ENCODE results near the gene RUVBL1.

The RUVBL1 gene

GRCh38 chr3:128064962-128065361, 58.6 kb downstream of the RUVBL1 start:
- DNase-seq = no peak

- no peak for DNase-seq
These were observed 59.7 kb downstream of the RUVBL1 start for GRCh38 chr3:128063865-128064264.

- no peak for DNase-seq
These were observed 61.4 kb downstream of the RUVBL1 start for GRCh38 chr3:128062033-128062745.

GRCh38 chr3:128060473-128061381, 62.9 kb downstream of the RUVBL1 start:
- no peak for DNase-seq

- no peak for DNase-seq
These were observed 67.4 kb downstream of the RUVBL1 start for GRCh38 chr3:128056258-128056657.

GRCh38 chr3:128054367-128054766, 69.2 kb downstream of the RUVBL1 start:
- DNase-seq = no peak

- no peak for DNase-seq
These were observed 70.0 kb downstream of the RUVBL1 start for GRCh38 chr3:128053614-128054013.

- no peak for DNase-seq
These were observed 70.8 kb downstream of the RUVBL1 start for GRCh38 chr3:128052595-128053351.

GRCh38 chr3:128051837-128052594, 71.6 kb downstream of the RUVBL1 start, which contains the start of gene SEC61A1:
Gene SEC61A1 (plus strand): TSS chr3:128052437. CDS start chr3:128052553, 116 bp downstream.
- DNase-seq = peak; percentile 95

GRCh38 chr3:128051459-128051836, 72.2 kb downstream of the RUVBL1 start:
- DNase-seq = no peak

- no peak for DNase-seq
These were observed 73.0 kb downstream of the RUVBL1 start for GRCh38 chr3:128050597-128050996.

- no peak for DNase-seq
These were observed 82.3 kb downstream of the RUVBL1 start for GRCh38 chr3:128041344-128041743.

- DNase-seq = no peak
These were observed 83.0 kb downstream of the RUVBL1 start for GRCh38 chr3:128040660-128041059.

- DNase-seq = no peak
These were observed 83.6 kb downstream of the RUVBL1 start for GRCh38 chr3:128040041-128040440.

GRCh38 chr3:128036119-128036518, 87.5 kb downstream of the RUVBL1 start:
- DNase-seq = no peak

GRCh38 chr3:128033102-128033501, 90.5 kb downstream of the RUVBL1 start:
- DNase-seq = no peak

All from NCI-H2171 (cell line).